Hepatocyte (in vitro differentiated cells): ENCODE results near the gene LMX1B.

Source experiments
- CTCF ChIP-seq: fragments of 200-600 bp; sonication (generic); IDR thresholded peaks from 2 replicates; pipeline ENCODE4 v1.5.1; 2016; ENCODE audit warnings: antibody characterized with exemption, mild to moderate bottlenecking; ENCODE audit not compliant: poor library complexity
- EZH2 ChIP-seq: fragments of 200-600 bp; sonication (generic); IDR thresholded peaks from 2 replicates; pipeline ENCODE4 v1.6.1; 2016; ENCODE audit warnings: antibody characterized with exemption, mild to moderate bottlenecking, borderline replicate concordance
- EZH2phosphoT487 ChIP-seq: fragments of 200-600 bp; sonication (generic); IDR thresholded peaks from one replicate; pipeline ENCODE4 v1.6.1; 2018; ENCODE audit warnings: antibody characterized with exemption, mild to moderate bottlenecking, low read depth, moderate library complexity; ENCODE audit not compliant: unreplicated experiment, severe bottlenecking

- TF ChIP-seq CTCF (no peak), EZH2 (peak; percentile 8), EZH2phosphoT487 (no peak)
Observed at GRCh38 chr9:126617003-126617822, 3.5 kb downstream of the LMX1B start.
